Activated CD8-positive, alpha-beta T cell treated with anti-CD3 and anti-CD28 coated beads for 36 hours (primary cell): ENCODE measurements around the gene PSG6. TPM values are rescaled to one million over a fixed set of nuclear protein-coding genes. Genes with fewer than 3 reads are reported as not detected.
"Not testable (repeated sequence)": the region's sequence is repeated elsewhere in the genome, so short reads cannot be mapped to it uniquely, and the experiment has no call there.

Experiments
- ATAC-seq: fragments of 200-7000 bp; cut with Tn5 transposase; one replicate; pipeline ENCODE4 v1.10.0; 2021; ENCODE audit warnings: mild to moderate bottlenecking, moderate library complexity
- CTCF ChIA-PET: fragments of 350-600 bp; sonication (Branson Sonifier 250); formaldehyde crosslinking; loops from one replicate; lab custom pipeline; 2021; ENCODE audit warnings: antibody characterized with exemption; lab: Charles Lee
- POLR2A ChIA-PET: fragments of 350-600 bp; sonication (Branson Sonifier 250); formaldehyde crosslinking; loops from one replicate; lab custom pipeline; 2021; ENCODE audit warnings: antibody characterized with exemption; lab: Charles Lee
- DNase-seq: peaks from one replicate; pipeline ENCODE4 v3.0.0-alpha.2; 2020
- H3K27ac Mint-ChIP-seq: one replicate; pipeline ENCODE4 v1.8.0; 2021; ENCODE audit warnings: mild to moderate bottlenecking, mixed read lengths
- H3K27me3 Mint-ChIP-seq: one replicate; pipeline ENCODE4 v1.8.0; 2021; ENCODE audit warnings: mixed read lengths
- H3K36me3 Mint-ChIP-seq: one replicate; pipeline ENCODE4 v1.8.0; 2021; ENCODE audit warnings: low read depth, mixed read lengths
- H3K4me1 Mint-ChIP-seq: one replicate; pipeline ENCODE4 v1.8.0; 2021; ENCODE audit warnings: low read depth, mixed read lengths
- H3K4me3 Mint-ChIP-seq: one replicate; pipeline ENCODE4 v1.8.0; 2021; ENCODE audit warnings: mild to moderate bottlenecking, moderate library complexity, mixed read lengths
- H3K9me3 Mint-ChIP-seq: one replicate; pipeline ENCODE4 v1.8.0; 2021; ENCODE audit warnings: mixed read lengths
- CTCF ChIP-seq: fragments of 200-600 bp; IDR thresholded peaks from one replicate; pipeline ENCODE4 v1.8.0; 2022; ENCODE audit warnings: antibody characterized with exemption, mild to moderate bottlenecking
- intact Hi-C: fragments of 100-400 bp; cut with micrococcal nuclease; formaldehyde crosslinking; loops from one replicate; pipeline ENCODE4 v1.10.0; 2022
- total RNA-seq, 2 experiments: library from RNA; stranded (reverse); gene quantifications; one replicate each; pipeline ENCODE4 v1.2.3, GENCODE V29; 2021

The PSG6 gene
- total RNA-seq, 2 experiments from 2014 or later, result not detected

- POLR2A ChIA-PET, CTCF ChIA-PET, H3K4me3 Mint-ChIP-seq, ATAC-seq, intact Hi-C loops, H3K9me3 Mint-ChIP-seq, H3K4me1 Mint-ChIP-seq, DNase-seq, H3K36me3 Mint-ChIP-seq, H3K27ac Mint-ChIP-seq: not testable (repeated sequence)
- peaks cover 17% of the 10 kb centered on the region for H3K27me3 Mint-ChIP-seq
Observed at GRCh38 chr19:42898656-42899055, 19.0 kb downstream of the PSG6 start.

GRCh38 chr19:42897729-42898128 lies 20.0 kb downstream of the PSG6 start:
- H3K27ac Mint-ChIP-seq, ATAC-seq, H3K4me1 Mint-ChIP-seq, POLR2A ChIA-PET, intact Hi-C loops, H3K4me3 Mint-ChIP-seq, DNase-seq, H3K36me3 Mint-ChIP-seq, H3K9me3 Mint-ChIP-seq, CTCF ChIA-PET: not testable (repeated sequence)
- peaks cover 13% of the 10 kb centered on the region for H3K27me3 Mint-ChIP-seq

GRCh38 chr19:42890446-42890845 lies 27.2 kb downstream of the PSG6 start:
- intact Hi-C loops, ATAC-seq, POLR2A ChIA-PET, CTCF ChIA-PET, H3K27ac Mint-ChIP-seq, H3K36me3 Mint-ChIP-seq, DNase-seq, H3K4me3 Mint-ChIP-seq, H3K4me1 Mint-ChIP-seq: not testable (repeated sequence)
- peaks cover 16% of the 10 kb centered on the region for H3K27me3 Mint-ChIP-seq
- H3K9me3 Mint-ChIP-seq, result peaks cover 13% of the 10 kb centered on the region

DNA sequence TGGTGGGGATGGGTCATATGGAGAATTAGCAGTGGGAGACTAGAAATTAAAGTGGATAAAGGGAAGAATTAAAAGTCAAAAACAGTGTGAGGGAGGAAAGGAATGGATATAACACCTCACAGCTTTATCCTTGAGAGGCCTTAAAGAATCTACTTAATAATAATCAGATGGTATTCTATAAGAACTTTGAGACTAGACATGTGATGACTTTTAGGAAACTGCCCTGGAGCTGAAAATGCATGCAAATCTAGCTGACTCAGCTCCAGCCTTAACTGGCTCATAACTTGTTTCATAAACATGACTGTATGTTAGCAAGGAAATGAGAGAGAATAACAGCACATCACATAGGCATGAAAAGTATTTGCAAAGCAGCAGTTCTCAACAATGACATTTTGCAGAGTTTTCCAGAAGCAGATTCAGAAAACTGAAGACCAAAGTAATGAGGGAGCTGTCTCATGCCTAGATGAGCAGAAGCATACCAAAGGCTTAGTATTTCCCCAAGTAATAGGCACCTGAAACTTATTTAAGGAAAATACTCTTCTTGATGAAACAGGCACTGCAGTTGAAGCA lies 29.7 kb downstream of the PSG6 start:
- ATAC-seq, H3K4me3 Mint-ChIP-seq, DNase-seq, H3K36me3 Mint-ChIP-seq, CTCF ChIA-PET, intact Hi-C loops, POLR2A ChIA-PET, H3K9me3 Mint-ChIP-seq, H3K27ac Mint-ChIP-seq, H3K4me1 Mint-ChIP-seq: not testable (repeated sequence)
- peaks cover 25% of the 10 kb centered on the region for H3K27me3 Mint-ChIP-seq

- H3K4me1 Mint-ChIP-seq, H3K36me3 Mint-ChIP-seq, H3K27ac Mint-ChIP-seq, intact Hi-C loops, POLR2A ChIA-PET, H3K4me3 Mint-ChIP-seq, ATAC-seq, DNase-seq, CTCF ChIA-PET, H3K9me3 Mint-ChIP-seq: not testable (repeated sequence)
- H3K27me3 Mint-ChIP-seq, result peaks cover 23% of the 10 kb centered on the region
Observed at GRCh38 chr19:42882730-42883129, 35.0 kb downstream of the PSG6 start.

- peaks cover 22% of the 10 kb centered on the region for H3K27me3 Mint-ChIP-seq
- DNase-seq, ATAC-seq, H3K4me1 Mint-ChIP-seq, H3K27ac Mint-ChIP-seq, H3K36me3 Mint-ChIP-seq, CTCF ChIA-PET, H3K9me3 Mint-ChIP-seq, POLR2A ChIA-PET, H3K4me3 Mint-ChIP-seq, intact Hi-C loops: not testable (repeated sequence)
Observed at GRCh38 chr19:42882010-42882409, 35.7 kb downstream of the PSG6 start.

GRCh38 chr19:42881279-42881678 lies 36.4 kb downstream of the PSG6 start:
- TF ChIP-seq CTCF, result peak; percentile 38
- peaks cover 18% of the 10 kb centered on the region for H3K27me3 Mint-ChIP-seq
- CTCF ChIA-PET, intact Hi-C loops, H3K27ac Mint-ChIP-seq, H3K4me1 Mint-ChIP-seq, ATAC-seq, H3K4me3 Mint-ChIP-seq, H3K9me3 Mint-ChIP-seq, POLR2A ChIA-PET, H3K36me3 Mint-ChIP-seq: not testable (repeated sequence)
- DNase-seq, result peak; percentile 4

GRCh38 chr19:42880621-42881020 lies 37.1 kb downstream of the PSG6 start:
- CTCF ChIA-PET, intact Hi-C loops, H3K27ac Mint-ChIP-seq, DNase-seq, H3K9me3 Mint-ChIP-seq, ATAC-seq, H3K36me3 Mint-ChIP-seq, H3K4me1 Mint-ChIP-seq, H3K4me3 Mint-ChIP-seq, POLR2A ChIA-PET: not testable (repeated sequence)
- peaks cover 12% of the 10 kb centered on the region for H3K27me3 Mint-ChIP-seq
